GM19193 (cell line): ENCODE measurements around the gene RARRES1.

Experiments used
- POLR2A ChIP-seq: IDR thresholded peaks from 4 replicates; pipeline ENCODE4 v1.6.1; 2011; ENCODE audit not compliant: insufficient read depth, insufficient read length; ENCODE audit errors: extremely low read depth

RARRES1 gene

GRCh38 chr3:158744567-158745288, 12.5 kb upstream of the RARRES1 start:
- TF ChIP-seq POLR2A: no peak

DNA sequence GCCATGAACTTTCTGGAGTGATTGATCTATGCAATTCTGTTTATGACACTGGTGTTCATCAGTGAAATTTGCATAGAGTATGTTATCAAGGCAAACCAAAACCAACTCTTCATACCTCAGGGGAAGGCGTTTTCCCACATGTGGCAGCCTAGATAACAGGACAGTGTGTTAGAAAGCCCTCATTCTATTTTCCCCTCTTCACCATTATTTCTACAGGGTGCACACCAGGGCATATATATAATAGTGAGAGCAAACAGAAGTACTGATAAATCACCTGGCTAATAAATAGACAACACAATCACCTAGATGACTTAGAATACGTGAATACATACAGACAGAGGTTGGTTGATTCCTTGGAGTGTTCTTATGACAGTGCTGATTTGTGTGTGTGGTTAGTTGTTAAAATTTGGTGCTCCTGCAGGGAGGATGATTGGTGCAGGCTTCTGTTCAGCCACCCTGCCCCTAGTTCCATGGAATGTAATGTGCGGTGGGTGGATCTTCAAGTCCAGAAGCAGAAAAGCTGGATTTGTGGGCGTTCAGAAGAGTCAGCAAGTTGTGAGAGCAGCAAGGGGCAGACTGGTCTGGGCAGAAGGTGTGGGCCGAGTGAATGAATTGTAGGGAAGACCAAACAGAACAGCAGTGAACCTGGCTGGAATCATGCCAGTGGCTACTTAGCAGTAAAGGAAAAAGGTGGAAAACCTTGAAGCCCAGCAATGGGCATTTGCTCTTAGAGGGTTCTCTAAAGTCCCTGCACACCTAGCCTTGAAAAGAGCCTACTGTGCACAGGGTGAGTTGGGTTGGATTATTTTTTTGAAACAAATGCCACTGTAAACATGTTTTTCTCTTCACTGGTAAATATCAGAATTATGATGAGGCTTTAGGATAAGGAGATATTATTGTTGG, 11.7 kb upstream of the RARRES1 start:
- TF ChIP-seq POLR2A: no peak

- no peak for TF ChIP-seq POLR2A
Measured at GRCh38 chr3:158742871-158743663, 10.8 kb upstream of the RARRES1 start.

DNA sequence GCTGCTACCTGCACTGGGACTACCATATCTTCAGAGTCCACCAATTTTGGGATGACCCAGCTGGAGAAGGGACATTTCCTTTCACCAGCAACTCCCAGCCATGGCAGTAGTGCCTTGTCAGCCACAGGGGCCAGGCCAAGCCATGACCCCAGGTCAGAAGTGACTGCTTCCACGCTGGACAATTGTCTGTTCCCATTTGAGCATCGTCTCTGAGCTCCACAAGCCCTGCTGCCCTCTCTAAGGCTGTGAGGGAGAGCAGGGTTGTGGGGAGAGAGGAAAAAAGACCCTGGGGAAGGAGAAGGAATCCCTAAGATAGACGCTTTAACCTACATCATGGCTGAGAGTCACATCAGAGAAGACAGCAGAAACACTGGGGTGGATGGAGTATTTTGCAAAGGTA, 7.4 kb upstream of the RARRES1 start:
- no peak for TF ChIP-seq POLR2A

DNA sequence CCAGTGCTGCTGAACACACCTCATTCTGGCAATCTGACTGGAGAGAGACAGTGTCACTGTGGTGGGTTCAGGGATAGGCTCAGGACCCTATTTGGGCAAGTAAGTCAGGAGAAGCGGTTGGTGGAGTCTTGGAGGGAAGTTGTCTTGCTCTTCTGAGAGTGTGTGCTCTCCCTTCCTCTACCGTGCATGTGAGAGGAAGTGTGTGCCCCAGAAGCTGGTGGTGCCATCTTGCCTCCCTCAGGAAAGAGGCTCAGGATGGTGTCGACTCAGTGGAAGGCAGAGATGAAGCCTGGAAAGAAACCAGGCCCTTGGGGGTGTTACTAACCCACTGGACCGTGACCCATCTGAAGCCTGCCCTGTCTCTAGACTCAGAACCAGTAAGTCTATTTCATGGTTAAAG, 6.8 kb upstream of the RARRES1 start:
- TF ChIP-seq POLR2A: no peak

DNA sequence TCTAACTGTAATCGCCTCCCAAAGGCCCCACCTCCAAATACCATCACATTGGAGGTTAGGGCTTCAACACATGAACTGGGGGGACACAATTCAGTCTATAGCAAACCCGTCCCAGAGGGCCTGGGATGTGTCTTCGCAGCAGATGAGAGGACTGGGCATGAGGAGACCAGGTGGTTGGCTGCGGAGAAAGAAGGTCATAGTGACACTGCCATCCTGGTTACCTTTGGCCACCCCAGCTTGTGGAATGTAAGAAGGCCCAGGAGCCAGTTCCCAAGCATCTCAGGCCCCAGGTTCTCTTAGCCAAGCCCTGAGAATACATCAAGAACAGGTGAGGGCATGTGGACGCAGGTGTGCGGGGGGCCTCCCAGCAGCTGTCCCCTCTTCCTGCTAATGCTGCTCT, 6.4 kb upstream of the RARRES1 start:
- no peak for TF ChIP-seq POLR2A

DNA sequence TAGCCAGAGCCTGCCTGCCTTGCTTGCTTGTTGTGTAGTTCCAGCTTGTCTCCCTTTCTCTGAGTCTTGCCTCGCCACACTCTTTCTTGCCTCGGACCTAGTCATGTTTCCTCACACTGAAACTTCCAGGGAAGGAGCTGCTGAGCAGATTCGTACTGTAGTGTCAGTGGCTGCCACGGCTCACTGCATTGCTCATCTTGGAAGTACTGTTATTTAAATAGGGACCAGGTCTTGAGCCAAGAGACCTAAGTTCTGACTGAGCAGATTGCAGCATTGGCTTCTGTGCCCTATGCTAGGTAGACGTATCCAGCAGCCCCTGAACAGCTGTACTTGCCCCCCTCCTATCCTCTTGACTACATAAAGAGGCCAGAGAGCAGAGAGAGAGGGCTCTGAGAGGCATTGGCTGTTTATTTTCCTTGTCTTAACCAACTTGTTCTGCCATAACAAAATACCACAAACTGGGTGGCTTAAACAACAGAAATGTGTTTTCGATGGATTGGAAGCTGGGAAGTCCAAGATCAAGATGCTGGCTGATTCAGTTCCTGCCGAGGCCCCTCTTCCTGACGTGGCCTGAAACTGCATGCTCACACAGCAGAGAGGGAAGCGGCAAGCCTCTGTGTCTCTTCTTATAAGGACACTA, 5.8 kb upstream of the RARRES1 start:
- TF ChIP-seq POLR2A: no peak

DNA sequence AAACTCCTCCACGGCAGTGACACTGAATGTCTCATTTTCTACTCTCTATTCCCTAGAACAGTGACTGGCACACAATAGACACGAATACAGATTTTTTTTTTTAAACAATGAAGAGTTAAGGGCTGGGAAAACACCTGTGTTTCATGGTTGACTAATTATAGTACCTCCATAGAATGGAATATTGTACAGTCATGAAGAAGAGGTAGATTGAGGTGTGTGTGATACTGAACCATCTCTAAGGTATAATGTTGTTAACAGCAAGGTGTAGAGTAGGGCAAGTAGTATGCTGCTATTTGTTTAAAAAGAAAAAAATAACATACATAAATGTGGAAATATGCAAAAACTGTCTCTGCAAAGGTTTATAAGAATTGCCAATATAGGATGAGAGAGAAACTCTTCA, 5.2 kb upstream of the RARRES1 start:
- no peak for TF ChIP-seq POLR2A

DNA sequence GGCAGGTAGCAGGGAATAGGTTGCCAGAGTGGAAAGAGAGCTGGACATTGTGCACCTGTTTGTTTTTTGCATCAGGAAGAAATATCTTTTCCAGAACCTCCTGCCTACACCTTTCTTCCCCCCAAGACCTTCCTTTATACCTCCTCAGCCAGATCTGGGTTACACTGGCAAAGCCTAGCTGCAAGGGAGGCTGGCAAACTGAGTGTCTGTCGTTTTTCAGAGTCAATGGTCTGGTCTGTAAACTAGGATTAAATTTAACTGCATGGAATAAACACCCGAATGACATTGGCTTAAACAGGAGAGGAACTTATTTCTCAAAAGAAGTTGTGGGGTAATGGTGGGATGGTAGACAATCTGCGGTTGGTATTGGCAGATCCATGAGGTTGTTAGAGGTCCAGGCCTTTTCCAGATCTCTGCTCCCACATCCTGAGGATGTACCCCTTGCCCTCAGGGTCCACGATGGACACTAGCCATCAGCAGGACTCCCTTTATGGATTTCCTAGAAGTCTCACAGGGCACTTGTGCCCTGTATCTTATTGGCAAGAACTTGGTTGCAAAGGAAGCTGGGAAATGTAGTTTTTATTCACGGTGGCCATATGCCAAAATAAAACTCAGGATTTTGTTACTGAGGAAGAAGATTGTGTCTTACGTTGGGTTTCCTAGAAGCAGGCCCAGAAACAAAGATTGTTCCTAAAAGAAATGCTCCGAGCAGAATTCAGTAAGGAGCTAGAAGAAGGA, 3.2 kb upstream of the RARRES1 start:
- TF ChIP-seq POLR2A: no peak

DNA sequence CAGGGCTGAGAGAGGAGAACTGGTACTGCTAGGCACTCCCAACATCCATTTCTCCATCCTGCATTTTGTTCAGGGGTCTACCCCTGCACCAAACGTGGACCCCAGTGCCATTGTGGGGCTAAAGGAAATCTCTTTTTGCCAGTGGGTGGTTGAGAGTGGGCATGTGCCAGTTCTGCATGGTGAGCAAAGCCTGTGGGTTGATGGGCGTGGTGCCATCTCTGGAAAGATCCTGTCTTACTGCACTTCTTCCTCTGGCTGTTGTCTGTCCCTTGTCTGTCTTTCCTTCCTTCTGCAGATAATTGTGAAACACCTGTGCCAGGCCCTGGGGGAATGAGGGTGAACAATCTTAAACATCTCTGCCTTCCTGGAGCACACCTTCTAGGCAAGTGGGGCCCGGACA, 1.4 kb upstream of the RARRES1 start:
- TF ChIP-seq POLR2A: no peak

GRCh38 chr3:158732856-158733200, 571 bp upstream of the RARRES1 start:
- TF ChIP-seq POLR2A: no peak

DNA sequence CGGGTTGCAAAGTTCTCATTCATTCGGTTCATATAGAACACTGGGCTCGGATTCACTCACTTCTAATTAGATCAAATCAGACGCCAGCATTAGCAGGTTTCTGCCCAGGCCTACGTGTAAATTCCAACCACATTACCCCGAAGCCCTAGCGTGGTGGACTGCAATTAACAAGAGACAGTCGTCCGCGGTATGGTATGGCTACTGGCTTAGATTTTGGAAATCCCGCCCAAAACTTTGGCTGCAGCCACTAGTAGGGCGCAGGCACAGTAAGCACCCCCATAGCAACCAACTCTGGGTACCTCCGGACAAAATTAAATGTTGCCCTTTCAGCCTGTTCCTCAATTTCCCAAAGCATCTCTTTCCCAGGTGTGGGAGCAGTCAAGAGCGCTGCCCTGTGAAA, 771 bp downstream of the RARRES1 start:
- TF ChIP-seq POLR2A: no peak

DNA sequence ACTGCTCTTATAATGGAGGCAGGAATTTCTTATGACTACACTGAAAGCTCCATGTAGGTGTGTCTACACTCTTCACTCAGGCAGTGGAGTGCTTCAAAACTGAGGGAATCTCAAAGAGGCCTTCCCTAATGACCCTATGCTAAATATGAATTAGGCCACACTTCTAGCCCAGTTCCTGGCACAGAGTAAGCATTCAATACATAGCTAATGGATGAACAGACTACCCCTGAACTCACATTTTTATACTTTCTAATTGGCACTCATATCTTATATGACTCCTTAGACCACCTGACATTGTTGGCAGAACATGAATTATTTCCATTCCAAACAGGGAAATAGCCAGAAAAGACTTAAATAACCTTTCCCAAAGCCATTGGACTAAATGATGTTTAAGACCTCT, 3.4 kb downstream of the RARRES1 start:
- no peak for TF ChIP-seq POLR2A

GRCh38 chr3:158728061-158728377, 4.2 kb downstream of the RARRES1 start:
- TF ChIP-seq POLR2A: no peak
